Transverse colon (tissue), 4 donors: ENCODE measurements around the gene FBXO3. TPM values are rescaled to one million over a fixed set of nuclear protein-coding genes. Genes with fewer than 3 reads are reported as not detected.
A peak's percentile ranks its signal among the peaks of the same experiment; 100 is the strongest.
"Not testable (repeated sequence)": the region's sequence is repeated elsewhere in the genome, so short reads cannot be mapped to it uniquely, and the experiment has no call there.

Experiments
- DNase-seq: peaks from one replicate; pipeline ENCODE4 v3.0.0-alpha.2; 2019
- H3K27ac ChIP-seq, 4 donors: fragments of 200-600 bp; sonication (generic); 2 replicates each; pipeline ENCODE4 v1.5.1; 2016 to 2018; ENCODE audit warnings: inconsistent platforms in 4 of 4
- H3K27me3 ChIP-seq: fragments of 200-600 bp; sonication (generic); 2 replicates; pipeline ENCODE4 v1.5.1; 2017; ENCODE audit warnings: inconsistent platforms
- H3K36me3 ChIP-seq, 4 donors: fragments of 200-600 bp; sonication (generic); 2 replicates each; pipeline ENCODE4 v1.5.1; 2017 to 2019; ENCODE audit warnings: inconsistent platforms in 4 of 4
- H3K4me1 ChIP-seq, 4 donors: fragments of 200-600 bp; sonication (generic); 2 replicates each; pipeline ENCODE4 v1.5.1; 2017 to 2020; ENCODE audit warnings: inconsistent platforms in 4 of 4
- H3K4me3 ChIP-seq, 4 donors: fragments of 200-600 bp; sonication (generic); 1 replicate in 1 of 4; 2 replicates in 3 of 4; pipeline versions ENCODE4 v1.5.1 to v1.6.1; 2017 to 2019; ENCODE audit warnings: inconsistent platforms in 4 of 4
- H3K9me3 ChIP-seq, 2 donors: fragments of 200-600 bp; sonication (generic); 2 replicates each; pipeline ENCODE4 v1.5.1; 2017 to 2019; ENCODE audit warnings: inconsistent platforms in 2 of 2
- CTCF ChIP-seq, 5 experiments: fragments of 200-600 bp in 3 of 5; fragments of 450-650 bp in 2 of 5; sonication (generic) in 3 of 5; IDR thresholded peaks; 1 replicate in 2 of 5; 2 replicates in 3 of 5; pipeline ENCODE4 v1.5.1; 2016 to 2017; ENCODE audit warnings: antibody characterized with exemption in 5 of 5, inconsistent platforms in 3 of 5, mild to moderate bottlenecking in 2 of 5, moderate library complexity in 1 of 5
- EP300 ChIP-seq: sonication (generic); formaldehyde crosslinking; IDR thresholded peaks from one replicate; pipeline ENCODE4 v1.6.1; 2017; ENCODE audit warnings: antibody characterized with exemption, low read depth
- POLR2A ChIP-seq: fragments of 450-650 bp; IDR thresholded peaks from one replicate; pipeline ENCODE4 v1.6.1; 2016; ENCODE audit warnings: antibody characterized with exemption, mild to moderate bottlenecking, moderate library complexity
- POLR2AphosphoS5 ChIP-seq, 3 donors: sonication (generic); formaldehyde crosslinking; IDR thresholded peaks; one replicate each; pipeline ENCODE4 v1.6.1; 2016; ENCODE audit warnings: antibody characterized with exemption in 3 of 3
- WGBS, 2 donors: methylation state at CpG; one replicate each; pipeline ENCODE4 v1.1.5; 2018; ENCODE audit warnings: low coverage in 1 of 2; 5-methylcytosine and 5-hydroxymethylcytosine counted together
- in situ Hi-C, 4 donors: fragments of 200-750 bp; cut with MboI; loops; one replicate each; pipeline versions ENCODE4 v1.15.0 to v1.15.1; 2017; ENCODE audit warnings: low sequenced_read_pairs in 3 of 4, low pct_ligation_motif_present in 1 of 4, low pct_unique_long_range_greater_than_20kb in 1 of 4
- intact Hi-C: fragments of 100-400 bp; cut with DNase I; formaldehyde crosslinking; loops from one replicate; pipeline ENCODE4 v1.15.1; 2023; ENCODE audit warnings: low total_unique reads
- total RNA-seq, 4 donors: library from RNA; depleted of rRNA; stranded (reverse); fragments of >200 nt; gene quantifications; one replicate each; pipeline ENCODE4 v1.1.0, GENCODE V29; 2016

FBXO3 gene
- total RNA-seq, 4 donors from 2014 or later, result 9.0 to 48.5 (median 30.7) TPM

- in situ Hi-C loops, result no loop called here
- intact Hi-C loops, result no loop called here
- Histone ChIP-seq H3K9me3 (no peaks in the 10 kb centered on the region), H3K27me3 (peaks cover 61% of the 10 kb centered on the region), H3K27ac (no peak overlapping the region), H3K36me3 (no peaks in the 10 kb centered on the region), H3K4me1 (no peaks in the 10 kb centered on the region), H3K4me3 (no peak overlapping the region)
- DNase-seq, result no peak
- WGBS, 2 donors, result 55 to 57% methylated on average over 4 of the region's 4 CpGs
- TF ChIP-seq CTCF (IDR thresholded peaks at IDR 0.05) (no peak), EP300 (no peak), POLR2A (no peak), POLR2AphosphoS5 (IDR thresholded peaks at IDR 0.05) (no peak)
Observed at GRCh38 chr11:33790040-33790439, 15.7 kb upstream of the FBXO3 start.

GRCh38 chr11:33788095-33788494 is 13.8 kb upstream of the FBXO3 start:
- peaks cover 51% of the 10 kb centered on the region for H3K27me3 ChIP-seq
- H3K9me3 ChIP-seq, in situ Hi-C loops, H3K27ac ChIP-seq, intact Hi-C loops, H3K36me3 ChIP-seq, H3K4me3 ChIP-seq, H3K4me1 ChIP-seq, DNase-seq: not testable (repeated sequence)
- WGBS, 2 donors, result 63 to 72% methylated on average over 1 to 2 of the region's 2 CpGs

- Histone ChIP-seq H3K27ac (no peak overlapping the region), H3K27me3 (peaks cover 42% of the 10 kb centered on the region), H3K36me3 (no peaks in the 10 kb centered on the region), H3K4me3 (no peak overlapping the region), H3K9me3 (no peaks in the 10 kb centered on the region), H3K4me1 (no peaks in the 10 kb centered on the region)
- 33 to 54% methylated on average over 1 to 2 of the region's 2 CpGs for WGBS, 2 donors
- in situ Hi-C loops, result no loop called here
- intact Hi-C loops, result no loop called here
- DNase-seq, result no peak
- TF ChIP-seq EP300, result no peak
- TF ChIP-seq CTCF (IDR thresholded peaks at IDR 0.05), result no peak
- TF ChIP-seq POLR2A, result no peak
- TF ChIP-seq POLR2AphosphoS5 (IDR thresholded peaks at IDR 0.05), result no peak
Observed at GRCh38 chr11:33787076-33787475, 12.8 kb upstream of the FBXO3 start.

GRCh38 chr11:33785609-33786008 is 11.3 kb upstream of the FBXO3 start:
- Histone ChIP-seq H3K27ac (no peak overlapping the region), H3K4me1 (no peaks in the 10 kb centered on the region), H3K4me3 (no peak overlapping the region), H3K36me3 (no peaks in the 10 kb centered on the region), H3K9me3 (no peaks in the 10 kb centered on the region), H3K27me3 (peaks cover 40% of the 10 kb centered on the region)
- in situ Hi-C loops, result no loop called here
- WGBS, 2 donors, result 77 to 90% methylated on average over 2 to 3 of the region's 3 CpGs
- intact Hi-C loops, result no loop called here
- TF ChIP-seq POLR2AphosphoS5 (IDR thresholded peaks at IDR 0.05) (no peak), EP300 (no peak), POLR2A (no peak), CTCF (IDR thresholded peaks at IDR 0.05) (no peak)
- no peak for DNase-seq

GRCh38 chr11:33779849-33780528 is 5.7 kb upstream of the FBXO3 start:
- peaks cover 40% of the 10 kb centered on the region for H3K27me3 ChIP-seq
- WGBS, 2 donors, result 70 to 81% methylated on average over 6 to 7 of the region's 7 CpGs

More at GRCh38 chr11:33779849-33780528, 5.7 kb upstream of the FBXO3 start:
- H3K27ac ChIP-seq, result no peak overlapping the region
- TF ChIP-seq CTCF (IDR thresholded peaks at IDR 0.05), result no peak
- TF ChIP-seq POLR2AphosphoS5 (IDR thresholded peaks at IDR 0.05), result peak in 1 of 3 donors; percentile 22
- TF ChIP-seq EP300, result no peak
- TF ChIP-seq POLR2A, result no peak
- no peak for DNase-seq
- intact Hi-C loops, result no loop called here
- no peaks in the 10 kb centered on the region for H3K36me3 ChIP-seq
- no peak overlapping the region for H3K4me3 ChIP-seq
- H3K4me1 ChIP-seq, result peaks cover 7 to 12% (median 12%) of the 10 kb centered on the region in 4 donors
- no peaks in the 10 kb centered on the region for H3K9me3 ChIP-seq
- in situ Hi-C loops, result no loop called here
